Left colon (tissue), 2 donors: Measurements from ENCODE around the gene EFCC1. TPM values are rescaled to one million over a fixed set of nuclear protein-coding genes. Genes with fewer than 3 reads are reported as not detected.
A peak's percentile ranks its signal among the peaks of the same experiment; 100 is the strongest.
"Not testable (repeated sequence)": the region's sequence is repeated elsewhere in the genome, so short reads cannot be mapped to it uniquely, and the experiment has no call there.

Experiments used
- ATAC-seq: fragments of 200-7000 bp; cut with Tn5 transposase; one replicate; pipeline ENCODE4 v1.9.1; 2020; ENCODE audit warnings: mild to moderate bottlenecking, moderate library complexity
- DNase-seq, 2 donors: peaks; one replicate each; pipeline ENCODE4 v3.0.0-alpha.2; 2020
- intact Hi-C, 2 donors: fragments of 100-400 bp; cut with DNase I in 1 of 2; cut with micrococcal nuclease in 1 of 2; formaldehyde crosslinking; loops; one replicate each; pipeline versions ENCODE4 v1.11.2 to v1.14.0; 2022; cut with DNase I, micrococcal nuclease
- total RNA-seq, 2 donors: library from RNA; stranded (reverse); fragmentation: NEBNext Ultra II Directional; extraction: Animal tissue kit (Norgen Biotek cat#: 25700); gene quantifications; one replicate each; pipeline ENCODE4 v1.2.1, GENCODE V29; 2021
- donor health status: DM: no; HTN: no; CAD: no.
- donor health status: DM: yes; HTN: yes; CAD: no.

EFCC1 gene
- total RNA-seq, 2 donors from 2014 or later = 1.7 to 3.7 TPM

DNA sequence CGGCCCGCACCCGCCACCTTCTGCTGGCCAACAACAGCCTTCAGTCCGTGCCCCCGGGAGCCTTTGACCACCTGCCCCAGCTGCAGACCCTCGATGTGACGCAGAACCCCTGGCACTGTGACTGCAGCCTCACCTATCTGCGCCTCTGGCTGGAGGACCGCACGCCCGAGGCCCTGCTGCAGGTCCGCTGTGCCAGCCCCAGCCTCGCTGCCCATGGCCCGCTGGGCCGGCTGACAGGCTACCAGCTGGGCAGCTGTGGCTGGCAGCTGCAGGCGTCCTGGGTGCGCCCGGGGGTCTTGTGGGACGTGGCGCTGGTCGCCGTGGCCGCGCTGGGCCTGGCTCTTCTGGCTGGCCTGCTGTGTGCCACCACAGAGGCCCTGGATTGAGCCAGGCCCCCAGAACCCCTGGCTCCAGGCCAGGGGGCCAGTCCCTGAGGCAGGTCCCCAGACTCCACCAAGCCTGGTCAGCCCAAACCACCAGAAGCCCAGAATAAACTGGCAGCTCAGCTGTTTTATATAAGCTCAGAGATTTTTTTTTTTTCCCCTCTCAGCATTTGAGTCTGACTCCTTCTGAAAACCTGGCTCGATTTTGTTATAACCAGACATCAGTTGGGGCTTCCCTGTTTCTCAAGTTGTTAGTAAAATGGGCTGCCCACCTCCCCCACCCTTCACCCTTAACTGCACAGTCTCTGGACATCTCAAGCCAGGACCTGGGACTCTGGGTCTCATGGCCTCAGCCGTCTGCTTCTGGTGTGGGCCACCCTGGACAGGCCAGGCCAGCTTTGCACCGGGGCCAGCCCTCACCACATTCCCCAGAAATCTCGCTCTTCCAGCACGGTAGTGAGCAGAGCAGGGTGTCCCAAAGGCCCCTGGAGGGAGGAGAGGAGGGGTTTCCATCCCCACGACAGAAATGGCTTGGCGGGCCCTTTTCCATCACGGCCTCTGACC, 61.1 kb downstream of the EFCC1 start:
- DNase-seq (no peak), ATAC-seq (no peak)
- intact Hi-C loops = no loop called here

DNA sequence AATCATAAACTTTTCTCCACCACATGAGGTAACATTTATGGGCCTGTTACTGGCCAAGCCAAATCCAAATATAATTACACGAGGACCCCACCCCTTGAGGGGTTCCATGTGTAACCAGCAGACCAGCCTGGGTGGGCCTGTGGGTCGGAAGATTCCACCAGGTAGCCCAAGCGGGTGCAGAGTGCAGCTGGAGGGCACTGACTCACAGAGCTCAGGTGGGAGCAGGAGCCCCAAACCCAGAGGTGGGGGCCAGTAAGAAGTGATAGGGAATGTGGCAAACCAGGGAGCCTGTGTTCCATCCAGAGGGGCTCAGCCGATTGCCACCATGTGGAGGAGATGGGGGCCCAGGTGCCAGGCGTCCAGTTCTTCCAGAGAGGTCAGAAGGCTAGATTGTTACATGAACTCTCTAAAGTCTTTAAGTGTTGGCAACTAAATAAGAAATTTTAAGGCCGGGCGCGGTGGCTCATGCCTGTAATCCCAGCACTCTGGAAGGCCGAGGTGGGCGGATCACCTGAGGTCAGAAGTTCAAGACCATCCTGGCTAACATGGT, 62.1 kb downstream of the EFCC1 start:
- intact Hi-C loops = no loop called here
- ATAC-seq (no peak), DNase-seq (no peak)

DNA sequence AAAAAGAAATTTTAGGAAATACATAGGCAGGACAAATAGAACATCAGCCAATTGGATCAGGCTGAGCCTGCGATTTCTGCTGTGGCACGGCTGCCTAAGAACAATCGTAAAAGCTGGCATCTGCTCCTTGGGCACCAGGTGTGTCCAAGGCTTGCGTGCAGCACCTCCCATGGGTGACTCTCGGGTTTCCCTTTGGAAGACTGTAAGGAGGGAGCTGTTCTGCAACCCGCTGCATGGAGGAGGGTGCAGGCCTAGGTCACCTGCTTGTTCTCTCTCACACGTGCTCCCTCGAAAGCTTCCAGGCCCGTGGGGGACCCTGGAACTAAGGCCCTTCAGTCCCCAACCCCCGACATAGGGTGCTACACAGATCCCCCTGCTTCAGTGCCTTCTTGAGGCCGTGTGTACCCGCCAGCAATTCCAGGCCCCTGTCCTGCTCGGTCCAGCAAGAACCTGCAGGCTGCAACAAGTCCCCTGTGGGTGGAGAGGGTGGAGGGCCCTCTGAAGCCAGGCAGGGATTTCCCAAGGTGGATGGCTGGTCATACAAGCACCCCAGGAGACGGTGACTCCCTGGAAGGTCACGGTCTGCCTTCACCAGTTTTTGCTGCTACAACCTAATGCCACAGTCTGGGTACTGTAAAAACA, 62.9 kb downstream of the EFCC1 start:
- DNase-seq (peak; percentile 68 to 84), ATAC-seq (peak; percentile 60)

DNA sequence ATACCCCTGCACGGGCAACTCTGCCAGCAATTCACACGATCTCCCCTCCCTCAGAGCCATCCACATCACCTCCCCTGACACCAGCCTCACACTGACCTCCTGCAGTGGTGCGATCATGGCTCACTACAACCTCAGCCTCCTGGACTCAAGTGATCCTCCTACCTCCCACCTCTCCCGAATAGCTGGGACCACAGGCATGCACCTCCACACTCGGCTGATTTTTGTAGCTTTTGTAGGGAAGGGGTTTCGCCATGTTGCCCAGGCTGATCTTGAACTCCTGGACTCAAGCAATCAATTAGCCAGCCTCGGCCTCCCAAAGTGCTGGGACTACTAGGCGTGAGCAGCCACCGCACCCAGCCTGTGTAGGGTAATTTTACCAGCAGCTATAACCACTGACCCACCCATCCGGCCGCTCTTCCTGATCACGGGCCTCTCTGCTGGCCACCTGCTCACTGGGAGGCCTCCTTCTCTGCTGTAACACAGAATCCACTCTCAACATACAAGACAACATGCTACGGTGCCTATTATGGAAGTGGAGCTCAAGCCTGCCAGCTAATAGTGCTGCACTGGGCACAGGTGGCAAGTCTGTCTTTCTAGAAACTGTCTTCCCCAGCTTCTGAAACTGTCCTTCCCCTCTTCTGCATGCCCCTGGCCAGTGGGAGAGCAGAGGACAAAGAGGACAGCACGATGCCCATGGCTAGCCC, 64.1 kb downstream of the EFCC1 start:
- intact Hi-C loops = no loop called here
- peak; percentile 84 to 88 for DNase-seq
- peak; percentile 81 for ATAC-seq

More for the DNA sequence above, 62.9 kb downstream of the EFCC1 start:
- intact Hi-C loops = no loop called here

DNA sequence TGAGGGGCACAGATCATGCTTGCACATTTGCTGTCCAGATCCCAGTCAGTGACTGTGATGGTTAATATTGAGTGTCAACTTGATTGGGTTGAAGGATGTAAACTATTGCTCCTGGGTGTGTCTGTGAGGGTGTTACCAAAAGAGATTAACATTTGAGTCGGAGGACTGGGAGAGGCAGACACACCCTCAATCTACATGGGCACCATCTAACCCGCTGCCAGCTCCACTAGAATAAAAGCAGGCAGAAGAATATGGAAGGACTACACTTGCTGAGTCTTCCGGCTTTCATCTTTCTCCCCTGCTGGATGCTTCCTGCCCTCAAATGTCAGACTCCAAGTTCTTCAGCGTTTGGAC, 64.6 kb downstream of the EFCC1 start:
- intact Hi-C loops = no loop called here
- ATAC-seq (peak; percentile 52), DNase-seq (no peak)

DNA sequence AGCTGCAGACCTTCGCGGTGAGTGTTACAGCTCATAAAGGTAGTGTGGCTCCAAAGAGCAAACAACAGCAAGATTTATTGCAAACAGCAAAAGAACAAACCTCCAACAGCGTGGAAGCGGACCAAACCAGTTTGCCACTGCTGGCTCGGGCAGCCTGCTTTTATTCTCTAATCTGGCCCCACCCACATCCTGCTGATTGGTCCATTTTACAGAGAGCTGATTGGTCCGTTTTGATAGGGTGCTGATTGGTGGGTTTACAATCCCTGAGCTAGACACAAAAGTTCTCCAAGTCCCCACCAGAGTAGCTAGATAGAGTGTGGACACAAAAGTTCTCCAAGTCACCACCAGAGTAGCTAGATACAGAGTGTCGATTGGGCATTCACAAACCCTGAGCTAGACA, 66.6 kb downstream of the EFCC1 start:
- DNase-seq (peak; percentile 78), ATAC-seq (peak; percentile 44)
- intact Hi-C loops = not testable (repeated sequence)

DNA sequence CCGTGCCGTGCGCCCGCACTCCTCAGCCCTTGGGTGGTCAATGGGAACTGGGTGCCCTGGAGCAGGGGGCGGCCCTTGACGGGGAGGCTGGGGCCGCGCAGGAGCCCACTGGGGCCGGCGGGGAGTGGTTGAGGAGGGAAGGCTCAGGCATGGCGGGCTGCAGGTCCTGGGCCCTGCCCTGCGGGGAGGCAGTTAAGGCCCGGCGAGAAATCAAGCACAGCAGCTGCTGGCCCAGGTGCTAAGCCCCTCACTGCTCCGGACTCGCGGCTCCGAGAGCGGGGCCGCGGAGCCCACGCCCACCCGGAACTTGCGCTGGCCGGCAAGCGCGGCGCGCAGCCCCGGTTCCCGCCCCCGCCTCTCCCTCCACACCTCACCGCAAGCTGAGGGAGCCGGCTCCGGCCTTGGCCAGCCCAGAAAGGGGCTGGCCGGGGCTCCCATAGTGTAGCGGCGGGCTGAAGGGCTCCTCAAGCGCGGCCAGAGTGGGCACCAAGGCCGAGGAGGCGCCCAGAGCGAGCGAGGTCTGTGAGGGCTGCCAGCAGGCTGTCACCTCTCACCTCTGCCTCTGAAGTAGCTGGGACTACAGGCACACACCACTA, 67.3 kb downstream of the EFCC1 start:
- intact Hi-C loops = no loop called here
- ATAC-seq (no peak), DNase-seq (no peak)

DNA sequence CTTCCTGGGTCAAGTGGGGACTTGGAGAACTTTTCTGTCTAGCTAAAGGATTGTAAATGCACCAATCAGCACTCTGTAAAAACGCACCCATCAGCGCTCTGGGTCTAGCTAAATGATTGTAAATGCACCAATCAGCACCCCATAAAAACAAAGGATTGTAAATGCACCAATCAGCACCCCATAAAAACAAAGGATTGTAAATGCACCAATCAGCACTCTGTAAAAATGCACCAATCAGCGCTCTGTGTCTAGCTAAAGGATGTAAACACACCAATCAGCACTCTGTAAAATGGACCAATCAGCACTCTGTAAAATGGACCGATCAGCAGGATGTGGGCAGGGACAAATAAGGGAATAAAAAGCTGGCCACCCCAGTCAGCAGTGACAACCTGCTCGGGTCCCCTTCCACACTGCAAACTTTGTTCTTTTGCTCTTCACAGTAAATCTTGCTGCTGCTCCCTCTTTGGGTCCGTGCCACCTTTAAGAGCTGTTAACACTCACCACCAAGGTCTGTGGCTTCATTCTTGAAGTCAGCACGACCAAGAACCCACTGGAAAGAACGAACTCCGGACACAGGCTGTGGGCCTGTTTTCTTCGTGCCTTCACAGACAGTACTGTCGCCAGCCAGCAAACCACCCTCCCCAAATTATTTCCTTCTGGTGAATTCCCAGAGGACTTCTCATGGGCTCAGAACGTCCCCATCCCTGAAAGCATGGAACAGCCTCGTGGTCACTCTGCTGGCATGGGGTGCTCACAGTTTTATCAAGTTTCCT, 68.4 kb downstream of the EFCC1 start:
- DNase-seq, intact Hi-C loops, ATAC-seq: not testable (repeated sequence)

DNA sequence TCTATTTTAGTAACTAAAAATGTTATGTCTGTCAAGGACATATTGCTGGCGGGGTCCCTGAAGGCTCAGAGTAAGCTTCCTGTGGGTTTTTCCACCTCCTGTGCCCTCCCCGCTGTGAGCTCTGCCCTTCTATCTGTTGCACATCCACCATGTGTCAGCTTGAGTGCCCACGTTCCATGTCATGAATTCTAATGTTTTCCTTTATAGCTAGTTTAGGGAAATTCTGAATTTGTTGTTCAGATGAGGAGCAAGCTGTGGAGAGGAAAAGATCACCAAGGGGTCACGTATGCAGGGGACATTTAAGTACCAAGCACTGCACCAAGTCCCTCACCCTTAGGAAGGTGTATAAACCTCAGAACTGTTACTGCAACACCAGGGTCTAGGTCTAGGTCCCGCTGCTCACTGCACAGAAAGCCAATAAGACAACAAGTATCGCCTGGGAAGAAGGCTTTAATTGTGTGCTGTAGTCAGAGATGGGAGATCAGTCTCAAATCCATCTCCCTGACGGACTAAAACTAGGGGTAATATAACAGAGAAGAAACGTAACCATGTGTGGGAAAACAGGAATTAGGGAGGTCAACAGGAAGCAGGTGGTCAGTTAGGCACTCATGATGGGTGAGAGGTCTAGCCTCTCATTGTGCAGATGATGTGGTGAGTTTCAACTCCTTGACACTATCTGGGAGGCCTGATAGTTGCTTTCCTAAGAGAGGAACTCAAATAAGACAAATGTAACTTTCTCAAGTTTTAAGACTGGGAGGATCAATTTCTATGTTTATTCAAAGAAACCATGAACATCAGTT, 69.2 kb downstream of the EFCC1 start:
- intact Hi-C loops = no loop called here
- ATAC-seq (no peak), DNase-seq (no peak)

DNA sequence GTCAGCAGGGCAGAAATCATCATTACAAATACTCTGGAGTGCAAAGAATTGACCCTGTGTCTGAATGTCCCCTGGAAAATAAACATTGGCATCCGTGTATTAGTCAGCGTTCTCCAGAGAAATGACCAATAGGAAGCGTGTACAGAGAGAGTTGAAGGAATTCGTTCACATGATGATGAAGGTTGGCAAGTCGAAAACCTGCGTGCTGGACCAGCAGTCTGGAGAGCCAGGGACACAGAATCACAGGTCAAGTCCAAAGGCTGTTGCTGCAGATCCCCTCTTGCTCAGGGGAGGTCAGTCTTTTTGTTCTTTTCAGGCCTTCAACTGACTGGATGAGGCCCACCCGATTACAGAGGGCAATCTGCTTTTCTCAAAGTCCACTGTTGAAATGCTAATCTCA, 76.1 kb downstream of the EFCC1 start:
- intact Hi-C loops = no loop called here
- DNase-seq (no peak), ATAC-seq (no peak)

DNA sequence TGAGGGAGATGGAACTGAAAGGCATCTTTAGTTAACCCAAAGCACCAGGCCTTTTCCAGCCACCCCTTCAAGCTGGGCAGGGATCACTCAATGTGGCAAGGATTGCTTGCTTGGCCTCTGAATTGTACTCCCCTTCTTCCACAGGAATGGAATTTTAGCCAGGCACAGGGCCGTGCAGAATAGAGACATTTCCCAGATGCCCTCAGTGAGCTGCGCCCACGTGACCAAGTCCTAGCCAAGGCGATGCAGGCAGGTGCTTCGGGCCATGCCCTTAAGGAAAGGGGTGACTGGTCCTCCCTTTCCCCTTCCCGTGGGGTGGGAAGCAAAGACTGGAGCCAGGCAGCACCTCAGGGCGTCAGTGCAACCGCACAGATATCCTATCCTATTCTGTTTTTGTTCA, 77.4 kb downstream of the EFCC1 start:
- DNase-seq = no peak
- no peak for ATAC-seq
- intact Hi-C loops = no loop called here

DNA sequence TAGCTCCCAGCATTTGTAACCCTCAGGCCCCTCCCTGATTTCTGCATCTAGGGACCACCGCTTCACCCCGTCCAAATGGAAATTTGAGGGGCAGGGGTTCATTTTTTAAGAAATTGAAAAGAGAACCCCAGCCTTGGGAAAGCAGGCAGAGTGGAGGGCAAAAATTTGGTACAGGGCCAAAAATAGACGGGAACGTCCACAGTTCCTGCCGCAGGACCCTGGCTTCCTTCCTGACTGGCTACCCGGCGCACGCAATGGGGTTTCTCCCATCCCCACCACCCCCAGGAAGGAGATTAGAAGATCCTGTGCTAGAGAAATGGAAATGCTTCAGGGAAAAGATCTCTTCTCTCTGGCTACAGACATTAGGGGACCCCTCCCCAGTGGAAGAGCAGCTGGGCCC, 80.4 kb downstream of the EFCC1 start:
- no peak for DNase-seq
- no peak for ATAC-seq
- intact Hi-C loops = no loop called here

DNA sequence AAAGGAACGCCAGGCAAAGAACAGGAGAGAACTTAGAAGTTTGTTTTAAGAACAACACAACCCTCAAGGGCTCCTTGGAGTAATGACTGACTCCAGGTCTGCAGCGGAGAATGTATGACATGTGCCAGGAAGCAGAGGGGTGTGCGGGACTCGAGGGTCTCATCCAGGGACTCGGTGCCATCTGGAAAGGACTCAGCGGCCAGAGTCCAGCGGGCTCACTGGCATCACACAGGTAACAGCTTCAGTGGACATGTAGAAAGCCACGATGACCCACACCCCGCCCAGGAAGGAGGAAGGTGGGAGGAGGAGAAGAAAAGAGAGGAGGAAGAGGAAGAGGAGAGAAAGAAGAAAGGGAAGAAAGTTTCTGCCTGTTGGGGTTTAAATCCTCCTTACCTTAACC, 80.9 kb downstream of the EFCC1 start:
- DNase-seq = no peak
- intact Hi-C loops = no loop called here
- ATAC-seq = no peak

DNA sequence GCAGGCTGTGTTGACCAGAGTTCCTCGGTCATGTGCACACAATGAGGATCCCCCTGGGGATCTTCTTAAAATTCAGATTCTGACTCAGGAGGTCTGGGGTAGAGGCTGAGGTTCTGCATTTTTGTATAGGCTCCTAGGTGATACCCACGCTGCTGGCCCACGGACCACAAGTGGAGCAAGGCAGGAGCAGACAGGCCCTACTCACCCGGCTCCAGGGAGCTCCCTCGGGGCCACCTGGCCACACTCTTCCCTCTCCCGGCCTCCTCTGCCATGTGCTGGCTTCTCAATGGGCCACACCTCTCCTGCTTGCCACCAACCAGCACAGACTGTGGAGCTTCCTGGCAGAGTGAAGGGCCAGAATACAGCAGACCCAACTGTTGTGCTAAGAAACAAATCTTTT, 83.4 kb downstream of the EFCC1 start:
- ATAC-seq = no peak
- DNase-seq = no peak
- intact Hi-C loops = no loop called here

DNA sequence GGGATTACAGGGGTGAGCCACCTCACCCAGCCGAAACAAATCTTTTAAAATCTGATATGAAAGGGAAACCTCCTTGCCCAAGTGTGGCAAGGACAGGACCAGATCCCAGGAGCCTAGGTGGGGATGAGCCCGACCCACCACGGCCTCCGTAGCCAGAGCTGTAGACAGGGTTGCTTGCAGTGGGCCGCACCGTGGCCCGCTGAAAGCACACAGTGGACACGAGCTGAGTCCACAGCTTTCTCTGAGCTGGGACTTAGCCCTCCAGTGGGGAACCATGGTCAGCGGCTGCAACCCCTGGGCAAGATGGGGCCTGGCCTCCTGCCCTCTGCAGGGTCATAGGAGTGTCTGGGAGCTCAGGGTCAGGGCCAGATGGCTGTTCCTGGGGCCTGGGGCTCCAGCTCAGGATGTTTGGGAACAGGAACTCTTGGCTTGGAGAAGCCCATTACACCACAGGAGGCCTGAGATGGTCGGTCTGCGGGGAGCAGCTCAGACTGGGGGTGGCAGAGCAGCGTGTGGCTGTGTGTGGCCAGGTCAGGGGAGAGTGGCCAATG, 84.1 kb downstream of the EFCC1 start:
- ATAC-seq (no peak), DNase-seq (no peak)
- intact Hi-C loops = no loop called here

DNA sequence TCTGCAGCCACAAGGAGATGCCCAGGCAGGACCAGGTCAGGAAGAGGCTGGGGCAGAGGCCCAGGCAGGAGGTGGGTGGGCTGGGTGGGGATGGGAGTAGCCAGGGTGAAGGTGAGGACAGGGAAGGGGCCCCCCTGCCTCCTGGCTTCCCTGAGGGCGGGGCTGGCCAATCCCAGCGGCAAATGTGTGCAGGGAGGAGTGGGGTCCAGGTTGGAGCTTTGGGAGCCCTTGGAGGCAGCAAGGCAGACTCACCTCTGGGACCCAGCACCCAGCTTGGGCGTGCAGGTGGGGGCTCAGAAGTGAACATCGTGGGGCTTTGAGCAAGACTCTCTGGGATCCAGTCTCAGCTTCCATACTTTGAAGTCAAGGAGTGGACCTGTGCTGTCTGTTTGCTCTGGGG, 84.7 kb downstream of the EFCC1 start:
- DNase-seq = no peak
- intact Hi-C loops = no loop called here
- ATAC-seq = no peak

DNA sequence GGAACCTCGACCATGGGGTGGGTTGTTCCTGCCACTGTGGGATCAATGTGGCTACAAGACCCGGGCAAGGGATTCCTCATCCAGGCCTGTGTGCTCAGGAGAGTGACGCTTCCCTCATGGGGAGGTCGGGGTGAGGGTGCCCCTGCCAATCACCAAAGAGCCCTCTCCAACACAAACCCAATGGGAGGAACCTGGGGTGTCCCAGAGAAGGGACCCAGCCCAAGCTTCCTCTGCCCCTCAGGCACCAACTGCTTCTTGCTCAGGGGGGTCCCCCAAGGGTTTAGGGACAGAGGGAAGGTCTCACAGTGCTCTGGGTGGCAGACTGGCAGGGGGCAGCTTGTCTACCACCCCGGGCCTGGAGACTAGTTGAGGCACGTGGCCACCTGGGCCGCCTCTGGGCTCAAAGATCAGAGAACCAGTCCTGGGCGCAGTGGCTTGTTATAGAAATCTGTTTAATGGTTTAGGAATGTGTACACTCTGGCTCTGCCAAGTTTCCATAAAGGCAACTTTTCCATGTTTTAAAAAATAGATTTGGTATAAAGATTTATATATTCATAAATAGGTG, 86.1 kb downstream of the EFCC1 start:
- DNase-seq (peak in 1 of 2 donors; percentile 35), ATAC-seq (peak; percentile 26)
- intact Hi-C loops = no loop called here
